HUES6 (cell line): ENCODE data around the gene GTPBP1.
A peak's percentile ranks its signal among the peaks of the same experiment; 100 is the strongest.

Experiments used
- H3K27ac ChIP-seq: 2 replicates; pipeline ENCODE4 v1.7.0; 2013; ENCODE audit warnings: low read depth, mild to moderate bottlenecking, low read length, inconsistent platforms
- H3K27me3 ChIP-seq: 2 replicates; pipeline ENCODE4 v1.6.1; 2013; ENCODE audit warnings: low read length; ENCODE audit not compliant: control insufficient read depth, insufficient read depth
- H3K36me3 ChIP-seq: 2 replicates; pipeline ENCODE4 v1.6.1; 2013; ENCODE audit warnings: low read length; ENCODE audit not compliant: control insufficient read depth, insufficient read depth
- H3K4me1 ChIP-seq: 2 replicates; pipeline ENCODE4 v1.6.1; 2013; ENCODE audit warnings: low read length; ENCODE audit not compliant: control insufficient read depth, insufficient read depth
- H3K4me3 ChIP-seq: 2 replicates; pipeline ENCODE4 v1.5.1; 2013; ENCODE audit warnings: low read depth, low read length
- H3K9ac ChIP-seq: one replicate; pipeline ENCODE4 v1.6.1; 2013; ENCODE audit warnings: mild to moderate bottlenecking, low read length
- H3K9me3 ChIP-seq: 2 replicates; pipeline ENCODE4 v1.6.1; 2013; ENCODE audit warnings: low read depth, low read length; ENCODE audit not compliant: control insufficient read depth, insufficient read depth

The GTPBP1 gene

GRCh38 chr22:38716271-38716670 is 10.5 kb downstream of the GTPBP1 start:
- peaks cover 56% of the 10 kb centered on the region for H3K36me3 ChIP-seq
- H3K27me3 ChIP-seq: no peaks in the 10 kb centered on the region
- 0 out of 2 replicates have a peak overlapping the region, but pooled peaks have one; percentile 8 for H3K27ac ChIP-seq

GRCh38 chr22:38716826-38717225 is 11.1 kb downstream of the GTPBP1 start:
- Histone ChIP-seq H3K4me3 (no peak overlapping the region), H3K4me1 (peaks cover 39% of the 10 kb centered on the region), H3K27ac (0 out of 2 replicates have a peak overlapping the region, but pooled peaks have one; percentile 8), H3K27me3 (no peaks in the 10 kb centered on the region), H3K9ac (no peak overlapping the region), H3K9me3 (no peaks in the 10 kb centered on the region), H3K36me3 (peaks cover 61% of the 10 kb centered on the region)

More at GRCh38 chr22:38716271-38716670, 10.5 kb downstream of the GTPBP1 start:
- no peak overlapping the region for H3K4me3 ChIP-seq
- peaks cover 39% of the 10 kb centered on the region for H3K4me1 ChIP-seq
- no peak overlapping the region for H3K9ac ChIP-seq
- H3K9me3 ChIP-seq: no peaks in the 10 kb centered on the region

GRCh38 chr22:38717244-38717643 is 11.5 kb downstream of the GTPBP1 start:
- Histone ChIP-seq H3K4me1 (peaks cover 35% of the 10 kb centered on the region), H3K27ac (no peak overlapping the region), H3K36me3 (peaks cover 65% of the 10 kb centered on the region), H3K4me3 (no peak overlapping the region), H3K27me3 (no peaks in the 10 kb centered on the region), H3K9ac (no peak overlapping the region), H3K9me3 (no peaks in the 10 kb centered on the region)

- H3K36me3 ChIP-seq: peaks cover 76% of the 10 kb centered on the region
- no peaks in the 10 kb centered on the region for H3K27me3 ChIP-seq
- H3K27ac ChIP-seq: no peak overlapping the region
- peaks cover 24% of the 10 kb centered on the region; the same call in 1 of the 2 replicates for H3K4me1 ChIP-seq
- no peak overlapping the region for H3K4me3 ChIP-seq
- H3K9me3 ChIP-seq: no peaks in the 10 kb centered on the region
- no peak overlapping the region for H3K9ac ChIP-seq
These were observed 12.7 kb downstream of the GTPBP1 start for GRCh38 chr22:38718414-38718813.

GRCh38 chr22:38719196-38719595 is 13.5 kb downstream of the GTPBP1 start:
- peaks cover 17% of the 10 kb centered on the region; the same call in 1 of the 2 replicates for H3K4me1 ChIP-seq
- H3K27ac ChIP-seq: no peak overlapping the region
- H3K4me3 ChIP-seq: no peak overlapping the region
- H3K9ac ChIP-seq: no peak overlapping the region
- H3K36me3 ChIP-seq: peaks cover 84% of the 10 kb centered on the region
- H3K9me3 ChIP-seq: no peaks in the 10 kb centered on the region
- no peaks in the 10 kb centered on the region for H3K27me3 ChIP-seq

GRCh38 chr22:38720350-38720749 is 14.6 kb downstream of the GTPBP1 start:
- H3K9ac ChIP-seq: no peak overlapping the region
- no peak overlapping the region for H3K4me3 ChIP-seq
- peaks cover 13% of the 10 kb centered on the region; the same call in 1 of the 2 replicates for H3K4me1 ChIP-seq
- peaks cover 88% of the 10 kb centered on the region for H3K36me3 ChIP-seq
- H3K27ac ChIP-seq: no peak overlapping the region
- no peaks in the 10 kb centered on the region for H3K27me3 ChIP-seq
- no peaks in the 10 kb centered on the region for H3K9me3 ChIP-seq

- Histone ChIP-seq H3K4me3 (no peak overlapping the region), H3K9ac (no peak overlapping the region), H3K4me1 (peaks cover 11% of the 10 kb centered on the region; the same call in 1 of the 2 replicates), H3K27me3 (no peaks in the 10 kb centered on the region), H3K36me3 (peaks cover 88% of the 10 kb centered on the region), H3K27ac (no peak overlapping the region), H3K9me3 (no peaks in the 10 kb centered on the region)
These were observed 15.8 kb downstream of the GTPBP1 start for GRCh38 chr22:38721551-38721950.

GRCh38 chr22:38724176-38724575 is 18.4 kb downstream of the GTPBP1 start:
- no peak overlapping the region for H3K9ac ChIP-seq
- H3K27ac ChIP-seq: no peak overlapping the region
- H3K4me1 ChIP-seq: no peaks in the 10 kb centered on the region
- no peaks in the 10 kb centered on the region for H3K9me3 ChIP-seq
- no peaks in the 10 kb centered on the region for H3K27me3 ChIP-seq
- no peak overlapping the region for H3K4me3 ChIP-seq
- peaks cover 92% of the 10 kb centered on the region for H3K36me3 ChIP-seq

- H3K9ac ChIP-seq: no peak overlapping the region
- no peak overlapping the region for H3K4me3 ChIP-seq
- no peaks in the 10 kb centered on the region for H3K4me1 ChIP-seq
- no peaks in the 10 kb centered on the region for H3K27me3 ChIP-seq
- no peak overlapping the region for H3K27ac ChIP-seq
- H3K36me3 ChIP-seq: peaks cover 96% of the 10 kb centered on the region
- H3K9me3 ChIP-seq: no peaks in the 10 kb centered on the region
These were observed 19.3 kb downstream of the GTPBP1 start for GRCh38 chr22:38724926-38725571.

GRCh38 chr22:38725900-38726655 is 20.3 kb downstream of the GTPBP1 start:
- Histone ChIP-seq H3K27ac (no peak overlapping the region), H3K4me3 (no peak overlapping the region), H3K9ac (no peak overlapping the region), H3K9me3 (no peaks in the 10 kb centered on the region), H3K4me1 (no peaks in the 10 kb centered on the region), H3K36me3 (peaks cover 99% of the 10 kb centered on the region), H3K27me3 (no peaks in the 10 kb centered on the region)

- peaks cover 100% of the 10 kb centered on the region for H3K36me3 ChIP-seq
- no peak overlapping the region for H3K27ac ChIP-seq
- H3K4me1 ChIP-seq: no peaks in the 10 kb centered on the region
- H3K9me3 ChIP-seq: no peaks in the 10 kb centered on the region
- H3K9ac ChIP-seq: no peak overlapping the region
- no peak overlapping the region for H3K4me3 ChIP-seq
- no peaks in the 10 kb centered on the region for H3K27me3 ChIP-seq
These were observed 21.4 kb downstream of the GTPBP1 start for GRCh38 chr22:38727123-38727522.
